B cell (primary cell): Measurements from ENCODE around the gene TRPM1.

Experiments
- CTCF ChIP-seq: fragments of 200-600 bp; IDR thresholded peaks from one replicate; pipeline ENCODE4 v1.8.0; 2022; ENCODE audit warnings: antibody characterized with exemption, mild to moderate bottlenecking
- EZH2 ChIP-seq: IDR thresholded peaks from 2 replicates; pipeline ENCODE4 v1.6.1; 2012; ENCODE audit warnings: borderline replicate concordance, low read depth, mild to moderate bottlenecking, moderate library complexity, low read length; ENCODE audit not compliant: insufficient read depth, poor library complexity, severe bottlenecking

GRCh38 chr15:31020542-31020941 is 81.0 kb downstream of the TRPM1 start:
- no peak for TF ChIP-seq CTCF
- TF ChIP-seq EZH2, result no peak
